ENCODE results near the gene CC2D2A.

CC2D2A gene

GRCh38 chr4:15552557-15553362 lies 83.1 kb downstream of the CC2D2A start:
- TF ChIP-seq CTCF (conservative IDR thresholded peaks at IDR 0.05; ENCODE audit: low read depth, low read length): no peak
- DNase-seq (ENCODE audit: low read depth): no peak
- H3K4me3 ChIP-seq (ENCODE audit: low read length): no peak overlapping the region

GRCh38 chr4:15556511-15557092 lies 86.9 kb downstream of the CC2D2A start:
- DNase-seq (ENCODE audit: low read depth): no peak
- no peak for TF ChIP-seq CTCF (conservative IDR thresholded peaks at IDR 0.05; ENCODE audit: low read depth, low read length)
- H3K4me3 ChIP-seq (ENCODE audit: low read length): no peak overlapping the region

GRCh38 chr4:15557786-15558550 lies 88.3 kb downstream of the CC2D2A start:
- no peak overlapping the region for H3K4me3 ChIP-seq (ENCODE audit: low read length)
- TF ChIP-seq CTCF (conservative IDR thresholded peaks at IDR 0.05; ENCODE audit: low read depth, low read length): no peak
- no peak for DNase-seq (ENCODE audit: low read depth)

DNA sequence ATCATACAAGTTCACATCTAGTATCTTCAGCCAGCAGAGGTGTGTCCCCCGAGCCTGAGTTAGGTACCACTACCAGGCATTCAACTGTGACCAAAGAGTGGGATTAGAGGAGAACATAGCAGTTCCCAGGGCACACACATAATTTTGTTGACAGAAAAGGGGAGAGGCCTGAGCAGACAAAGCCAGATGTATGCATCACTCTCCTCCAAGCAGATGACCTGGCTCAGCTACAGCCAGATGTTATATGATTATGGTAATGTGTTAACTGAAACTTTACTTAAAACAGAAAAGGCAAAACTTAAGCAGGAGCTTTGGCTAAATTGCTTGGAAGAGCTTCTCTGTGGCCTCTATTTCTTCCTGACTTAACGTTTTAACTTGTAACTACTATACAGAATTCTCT lies 88.9 kb downstream of the CC2D2A start:
- no peak for TF ChIP-seq CTCF (conservative IDR thresholded peaks at IDR 0.05; ENCODE audit: low read depth, low read length)
- H3K4me3 ChIP-seq (ENCODE audit: low read length): no peak overlapping the region
- no peak for DNase-seq (ENCODE audit: low read depth)

DNA sequence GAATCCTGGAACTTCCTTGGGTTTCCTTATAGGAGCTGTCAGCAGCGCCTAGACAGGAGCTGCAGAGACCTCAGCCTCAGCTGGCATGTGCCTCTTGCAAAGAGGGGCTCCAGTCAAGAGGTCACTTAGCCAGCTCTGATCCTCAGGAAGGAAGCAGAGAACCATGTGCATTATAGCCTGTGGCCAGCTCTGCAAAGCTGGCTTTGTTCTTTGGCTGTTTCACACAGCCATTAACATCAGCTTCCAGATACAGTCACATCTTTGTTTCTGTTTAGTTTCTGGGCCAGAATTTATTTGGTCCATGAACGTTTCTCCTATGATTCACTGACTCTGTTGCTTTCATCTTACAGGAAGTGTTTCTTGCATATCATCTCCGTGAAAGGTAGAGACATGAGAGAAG lies 92.4 kb downstream of the CC2D2A start:
- no peak for DNase-seq (ENCODE audit: low read depth)
- TF ChIP-seq CTCF (conservative IDR thresholded peaks at IDR 0.05; ENCODE audit: low read depth, low read length): no peak
- H3K4me3 ChIP-seq (ENCODE audit: low read length): no peak overlapping the region

GRCh38 chr4:15562623-15563022 lies 92.9 kb downstream of the CC2D2A start:
- H3K4me3 ChIP-seq (ENCODE audit: low read length): no peak overlapping the region
- TF ChIP-seq CTCF (conservative IDR thresholded peaks at IDR 0.05; ENCODE audit: low read depth, low read length): no peak
- DNase-seq (ENCODE audit: low read depth): no peak

Measured in retinal pigment epithelial cell (primary cell).